Ishikawa (cell line): ENCODE measurements around the gene A1CF.

Experiments
- EGR1 ChIP-seq: IDR thresholded peaks from 2 replicates; pipeline ENCODE4 v1.6.1; 2012
- EP300 ChIP-seq: IDR thresholded peaks from 2 replicates; pipeline ENCODE4 v1.6.1; 2012; ENCODE audit warnings: borderline replicate concordance
- RAD21 ChIP-seq: IDR thresholded peaks from 2 replicates; pipeline ENCODE4 v1.6.1; 2012; ENCODE audit warnings: low read depth
- TAF1 ChIP-seq: IDR thresholded peaks from 2 replicates; pipeline ENCODE4 v1.6.1; 2012; ENCODE audit warnings: low read depth, mild to moderate bottlenecking
- TEAD4 ChIP-seq: IDR thresholded peaks from 2 replicates; pipeline ENCODE4 v1.6.1; 2012
- YY1 ChIP-seq: IDR thresholded peaks from 2 replicates; pipeline ENCODE4 v1.6.1; 2012; ENCODE audit warnings: low read depth
- TF ChIP-seq, protein P1 (sequence below): IDR thresholded peaks from 2 replicates; pipeline ENCODE4 v1.6.1; 2012; ENCODE audit warnings: low read depth, mild to moderate bottlenecking

DNA sequence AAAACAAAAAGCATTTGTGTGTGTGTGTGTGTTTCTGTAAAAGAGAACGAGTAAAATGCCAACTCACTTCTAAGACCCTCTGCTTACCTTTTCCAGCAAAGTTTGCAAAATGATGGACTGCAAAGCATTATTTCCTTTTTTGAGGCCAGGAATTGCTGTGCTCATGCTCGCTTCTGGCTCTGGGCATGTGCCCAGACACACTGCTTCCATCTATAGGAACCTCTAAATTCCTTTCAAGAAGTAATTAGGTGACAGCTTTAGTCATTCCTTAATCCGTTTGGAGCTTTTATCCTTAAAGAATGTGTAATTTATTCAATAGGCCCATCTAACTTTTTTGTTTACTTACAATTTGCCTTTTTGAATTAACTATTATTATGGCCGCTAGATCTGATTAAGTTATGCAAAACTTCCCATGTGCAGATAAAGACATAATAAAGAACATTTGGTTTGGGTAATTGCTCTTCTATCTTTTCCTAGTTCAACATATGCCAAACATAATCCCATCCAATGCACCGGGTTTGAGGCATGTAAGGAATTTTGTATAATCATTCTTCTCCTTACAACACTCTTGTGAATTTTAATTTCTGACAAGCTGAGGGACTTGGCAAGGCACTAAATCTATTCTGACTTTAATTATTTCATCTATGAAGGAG, 34.7 kb downstream of the A1CF start:
- no peak for TF ChIP-seq EP300
- no peak for TF ChIP-seq TAF1
- TF ChIP-seq YY1, result no peak
- TF ChIP-seq TEAD4, result no peak
- TF ChIP-seq EGR1, result no peak
- no peak for TF ChIP-seq RAD21
- TF ChIP-seq, protein P1, sequence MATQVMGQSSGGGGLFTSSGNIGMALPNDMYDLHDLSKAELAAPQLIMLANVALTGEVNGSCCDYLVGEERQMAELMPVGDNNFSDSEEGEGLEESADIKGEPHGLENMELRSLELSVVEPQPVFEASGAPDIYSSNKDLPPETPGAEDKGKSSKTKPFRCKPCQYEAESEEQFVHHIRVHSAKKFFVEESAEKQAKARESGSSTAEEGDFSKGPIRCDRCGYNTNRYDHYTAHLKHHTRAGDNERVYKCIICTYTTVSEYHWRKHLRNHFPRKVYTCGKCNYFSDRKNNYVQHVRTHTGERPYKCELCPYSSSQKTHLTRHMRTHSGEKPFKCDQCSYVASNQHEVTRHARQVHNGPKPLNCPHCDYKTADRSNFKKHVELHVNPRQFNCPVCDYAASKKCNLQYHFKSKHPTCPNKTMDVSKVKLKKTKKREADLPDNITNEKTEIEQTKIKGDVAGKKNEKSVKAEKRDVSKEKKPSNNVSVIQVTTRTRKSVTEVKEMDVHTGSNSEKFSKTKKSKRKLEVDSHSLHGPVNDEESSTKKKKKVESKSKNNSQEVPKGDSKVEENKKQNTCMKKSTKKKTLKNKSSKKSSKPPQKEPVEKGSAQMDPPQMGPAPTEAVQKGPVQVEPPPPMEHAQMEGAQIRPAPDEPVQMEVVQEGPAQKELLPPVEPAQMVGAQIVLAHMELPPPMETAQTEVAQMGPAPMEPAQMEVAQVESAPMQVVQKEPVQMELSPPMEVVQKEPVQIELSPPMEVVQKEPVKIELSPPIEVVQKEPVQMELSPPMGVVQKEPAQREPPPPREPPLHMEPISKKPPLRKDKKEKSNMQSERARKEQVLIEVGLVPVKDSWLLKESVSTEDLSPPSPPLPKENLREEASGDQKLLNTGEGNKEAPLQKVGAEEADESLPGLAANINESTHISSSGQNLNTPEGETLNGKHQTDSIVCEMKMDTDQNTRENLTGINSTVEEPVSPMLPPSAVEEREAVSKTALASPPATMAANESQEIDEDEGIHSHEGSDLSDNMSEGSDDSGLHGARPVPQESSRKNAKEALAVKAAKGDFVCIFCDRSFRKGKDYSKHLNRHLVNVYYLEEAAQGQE, result no peak
